ENCODE results near the gene EVX2.

DNA sequence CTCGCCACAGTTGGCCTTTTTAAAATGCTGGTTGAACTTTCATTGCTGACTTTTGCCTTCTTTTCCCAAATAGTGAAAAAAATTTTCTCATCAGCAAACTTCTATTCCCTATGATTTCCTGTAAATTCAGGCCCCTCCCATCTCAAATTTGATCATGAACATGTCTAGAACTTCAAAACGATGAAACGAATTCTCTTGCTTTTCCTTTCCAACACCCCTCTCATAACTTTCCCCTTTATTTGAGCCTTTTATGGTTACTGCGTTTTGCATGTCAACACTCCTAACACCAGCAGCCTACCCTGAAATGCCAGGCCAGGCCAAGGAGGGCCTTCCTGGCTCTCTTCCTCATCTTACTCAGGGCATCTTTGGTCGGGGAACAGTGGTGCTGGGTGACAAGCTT, 7.1 kb upstream of the EVX2 start:
- no peak for TF ChIP-seq POLR2AphosphoS5 (IDR thresholded peaks at IDR 0.05)
- TF ChIP-seq, protein P1, sequence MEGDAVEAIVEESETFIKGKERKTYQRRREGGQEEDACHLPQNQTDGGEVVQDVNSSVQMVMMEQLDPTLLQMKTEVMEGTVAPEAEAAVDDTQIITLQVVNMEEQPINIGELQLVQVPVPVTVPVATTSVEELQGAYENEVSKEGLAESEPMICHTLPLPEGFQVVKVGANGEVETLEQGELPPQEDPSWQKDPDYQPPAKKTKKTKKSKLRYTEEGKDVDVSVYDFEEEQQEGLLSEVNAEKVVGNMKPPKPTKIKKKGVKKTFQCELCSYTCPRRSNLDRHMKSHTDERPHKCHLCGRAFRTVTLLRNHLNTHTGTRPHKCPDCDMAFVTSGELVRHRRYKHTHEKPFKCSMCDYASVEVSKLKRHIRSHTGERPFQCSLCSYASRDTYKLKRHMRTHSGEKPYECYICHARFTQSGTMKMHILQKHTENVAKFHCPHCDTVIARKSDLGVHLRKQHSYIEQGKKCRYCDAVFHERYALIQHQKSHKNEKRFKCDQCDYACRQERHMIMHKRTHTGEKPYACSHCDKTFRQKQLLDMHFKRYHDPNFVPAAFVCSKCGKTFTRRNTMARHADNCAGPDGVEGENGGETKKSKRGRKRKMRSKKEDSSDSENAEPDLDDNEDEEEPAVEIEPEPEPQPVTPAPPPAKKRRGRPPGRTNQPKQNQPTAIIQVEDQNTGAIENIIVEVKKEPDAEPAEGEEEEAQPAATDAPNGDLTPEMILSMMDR (IDR thresholded peaks at IDR 0.05), result no peak
- no peak for TF ChIP-seq POLR2A (IDR thresholded peaks at IDR 0.05)
- no peak for TF ChIP-seq EP300 (IDR thresholded peaks at IDR 0.05)
